HCT116 (cell line): ENCODE results near the gene FAM162A. TPM values are rescaled to one million over a fixed set of nuclear protein-coding genes. Genes with fewer than 3 reads are reported as not detected.

ENCODE experiments used
- ATAC-seq: fragments of 200-7000 bp; cut with Tn5 transposase; 2 replicates; pipeline ENCODE4 v1.9.1; 2020; ENCODE audit warnings: mild to moderate bottlenecking, moderate library complexity
- BruUV-seq: library from RNA; stranded (reverse); fragments of 400-500 nt; replicated peaks from 2 replicates; lab custom pipeline; 2021; lab: Mats Ljungman, UMichigan
- CTCF ChIA-PET: fragments of 300-600 bp; sonication (Branson Sonifier 250); formaldehyde crosslinking; loops from one replicate; lab custom pipeline; 2021; ENCODE audit warnings: antibody characterized with exemption; lab: Charles Lee
- POLR2A ChIA-PET: fragments of 300-600, 350-600 bp; sonication (Branson Sonifier 250); formaldehyde crosslinking; loops from one replicate; lab custom pipeline; 2021; ENCODE audit warnings: antibody characterized with exemption; lab: Charles Lee
- RAD21 ChIA-PET, 2 experiments: fragments of 300-600 bp; sonication (Branson Sonifier 250); formaldehyde crosslinking; loops; one replicate each; lab custom pipeline; 2023; ENCODE audit warnings: low total read pairs in 2 of 2; ENCODE audit not compliant: uncharacterized antibody in 2 of 2, unreplicated experiment in 2 of 2, low non-redundant PET in 1 of 2; lab: Charles Lee
- DNase-seq: peaks from one replicate; pipeline ENCODE4 v3.0.0-alpha.2; 2010; ENCODE audit warnings: low read depth, low spot score
- H2AFZ ChIP-seq: fragments of 200-600 bp; shearing (Covaris generic), sonication (generic); 2 replicates; pipeline ENCODE4 v1.6.1; 2017; ENCODE audit warnings: low read depth, mixed run types, mixed read lengths, antibody characterized with exemption, low read length; ENCODE audit not compliant: poor library complexity, severe bottlenecking
- H3K27ac ChIP-seq: 2 replicates; pipeline ENCODE4 v1.5.1; 2012; ENCODE audit warnings: low read depth, low read length
- H3K27me3 ChIP-seq: fragments of 200-600 bp; sonication (generic); 2 replicates; pipeline ENCODE4 v1.6.1; 2016; ENCODE audit warnings: mixed run types, low read length, mixed read lengths; ENCODE audit not compliant: insufficient read depth
- H3K36me3 ChIP-seq, 2 experiments: fragments of 200-500 bp in 1 of 2; fragments of 200-600 bp in 1 of 2; sonication (Bioruptor generic) in 1 of 2; sonication (generic) in 1 of 2; 2 replicates each; pipeline versions ENCODE4 v1.5.1 to v1.6.1; 2014 to 2016; ENCODE audit warnings: low read length in 2 of 2, inconsistent platforms in 1 of 2, mixed read lengths in 1 of 2, mixed run types in 1 of 2; ENCODE audit not compliant: insufficient read depth in 2 of 2, control insufficient read depth in 1 of 2
- H3K4me1 ChIP-seq, 2 experiments: fragments of 200-600 bp in 1 of 2; sonication (generic) in 1 of 2; 2 replicates each; pipeline versions ENCODE4 v1.5.1 to v1.6.1; 2012 to 2017; ENCODE audit warnings: low read length in 2 of 2, inconsistent platforms in 1 of 2, mild to moderate bottlenecking in 1 of 2, mixed read lengths in 1 of 2, mixed run types in 1 of 2, moderate library complexity in 1 of 2; ENCODE audit not compliant: insufficient read depth in 2 of 2, control insufficient read depth in 1 of 2
- H3K4me2 ChIP-seq: fragments of 200-600 bp; sonication (generic); 2 replicates; pipeline ENCODE4 v1.6.1; 2017; ENCODE audit warnings: mixed run types, low read length, mixed read lengths
- H3K4me3 ChIP-seq, 2 experiments: fragments of 200-600 bp in 1 of 2; sonication (generic) in 1 of 2; replicated peaks in 1 of 2; 2 replicates each; pipeline ENCODE4 v1.5.1; 2011 to 2016; ENCODE audit warnings: low read length in 2 of 2, control low read depth in 1 of 2, low read depth in 1 of 2, mild to moderate bottlenecking in 1 of 2, mixed read lengths in 1 of 2, mixed run types in 1 of 2
- H3K79me2 ChIP-seq: fragments of 200-600 bp; sonication (generic); 2 replicates; pipeline ENCODE4 v1.6.1; 2017; ENCODE audit warnings: mild to moderate bottlenecking, mixed run types, low read length, moderate library complexity, mixed read lengths; ENCODE audit not compliant: insufficient read depth
- H3K9ac ChIP-seq: fragments of 200-600 bp; sonication (generic); 2 replicates; pipeline ENCODE4 v1.6.1; 2016; ENCODE audit warnings: low read length, mixed read lengths
- H3K9me2 ChIP-seq: fragments of 200-600 bp; sonication (generic), shearing (Covaris generic); 2 replicates; pipeline ENCODE4 v1.6.1; 2017; ENCODE audit warnings: mixed run types, mild to moderate bottlenecking, moderate library complexity; ENCODE audit not compliant: insufficient read depth
- H3K9me3 ChIP-seq, 2 experiments: fragments of 200-500 bp in 1 of 2; fragments of 200-600 bp in 1 of 2; sonication (Bioruptor generic) in 1 of 2; sonication (generic) in 1 of 2; 2 replicates each; pipeline ENCODE4 v1.6.1; 2014 to 2017; ENCODE audit warnings: low read length in 2 of 2, mixed read lengths in 2 of 2, inconsistent platforms in 1 of 2, low read depth in 1 of 2, mild to moderate bottlenecking in 1 of 2, mixed run types in 1 of 2, moderate library complexity in 1 of 2; ENCODE audit not compliant: control insufficient read depth in 1 of 2, insufficient read depth in 1 of 2
- H4K20me1 ChIP-seq: fragments of 200-600 bp; sonication (generic), shearing (Covaris generic); 2 replicates; pipeline ENCODE4 v1.6.1; 2017; ENCODE audit warnings: mixed run types, mild to moderate bottlenecking, moderate library complexity; ENCODE audit not compliant: insufficient read depth
- CEBPB ChIP-seq: IDR thresholded peaks from 2 replicates; pipeline ENCODE4 v1.6.1; 2012; ENCODE audit warnings: low read depth
- EZH2phosphoT487 ChIP-seq: fragments of 200-600 bp; IDR thresholded peaks from 2 replicates; pipeline ENCODE4 v1.6.1; 2018; ENCODE audit warnings: antibody characterized with exemption, borderline replicate concordance
- POLR2AphosphoS5 ChIP-seq: IDR thresholded peaks from 2 replicates; pipeline ENCODE4 v1.6.1; 2011; ENCODE audit warnings: mild to moderate bottlenecking, low read depth, low read length, moderate library complexity
- SIN3A ChIP-seq: IDR thresholded peaks from 2 replicates; pipeline ENCODE4 v1.6.1; 2012; ENCODE audit warnings: low read depth
- SRF ChIP-seq: IDR thresholded peaks from 2 replicates; pipeline ENCODE4 v1.6.1; 2012; ENCODE audit warnings: low read depth
- TCF7L2 ChIP-seq: IDR thresholded peaks from 2 replicates; pipeline ENCODE4 v1.7.0; 2011; ENCODE audit warnings: borderline replicate concordance, inconsistent platforms; ENCODE audit not compliant: insufficient read depth, insufficient read length; ENCODE audit errors: extremely low read depth
- ZNF274 ChIP-seq: fragments of 200-500 bp; sonication (Bioruptor generic); IDR thresholded peaks from 2 replicates; pipeline ENCODE4 v1.6.1; 2014; ENCODE audit warnings: mild to moderate bottlenecking, low read depth, low read length, inconsistent platforms
- intact Hi-C: fragments of 100-400 bp; cut with micrococcal nuclease; formaldehyde crosslinking; loops from 2 replicates; pipeline ENCODE4 v1.10.0; 2022
- total RNA-seq: library from RNA; stranded (reverse); gene quantifications from one replicate; pipeline ENCODE4 v1.2.1, GENCODE V29; 2021; ENCODE audit not compliant: unreplicated experiment
- TF ChIP-seq, protein P1 (sequence below), 3 experiments: fragments of 200-600 bp in 1 of 3; sonication (generic) in 1 of 3; IDR thresholded peaks in 2 of 3; conservative IDR thresholded peaks in 1 of 3; 2 replicates each; pipeline ENCODE4 v1.5.1; 2012 to 2017; ENCODE audit warnings: low read depth in 2 of 3, low read length in 2 of 3, antibody characterized with exemption in 1 of 3, borderline replicate concordance in 1 of 3, control low read depth in 1 of 3, mild to moderate bottlenecking in 1 of 3, mixed read lengths in 1 of 3, mixed run types in 1 of 3, moderate library complexity in 1 of 3; ENCODE audit not compliant: insufficient read depth in 1 of 3
- TF ChIP-seq, protein P2 (sequence below): IDR thresholded peaks from 2 replicates; pipeline ENCODE4 v1.6.1; 2012
- TF ChIP-seq, protein P3 (sequence below): IDR thresholded peaks from 2 replicates; pipeline ENCODE4 v1.6.1; 2011; ENCODE audit warnings: mild to moderate bottlenecking, low read length, moderate library complexity; ENCODE audit not compliant: insufficient replicate concordance; ENCODE audit errors: extremely low read depth

FAM162A gene
- total RNA-seq, 1 experiment from 2014 or later = 74.1 TPM

DNA sequence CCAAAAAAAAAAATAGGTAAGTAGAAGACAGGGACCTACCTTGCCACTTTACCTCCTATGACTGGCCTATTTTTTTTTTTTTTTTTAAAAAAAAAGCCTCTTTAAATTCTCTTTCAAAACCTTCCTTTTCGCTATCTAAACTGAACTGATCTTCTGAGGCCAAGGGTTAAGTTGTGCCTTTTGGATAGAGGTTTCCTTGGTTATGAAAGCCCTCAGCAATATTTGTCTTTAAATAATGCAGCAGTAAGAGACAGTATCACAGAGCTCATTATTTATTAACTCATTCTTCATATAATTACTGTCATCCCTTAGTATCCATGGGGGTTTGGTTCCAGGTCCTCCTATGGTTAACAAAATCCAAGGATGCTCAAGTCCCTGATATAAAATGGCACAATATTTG, 9.9 kb upstream of the FAM162A start (continued):
- TF ChIP-seq, protein P1, sequence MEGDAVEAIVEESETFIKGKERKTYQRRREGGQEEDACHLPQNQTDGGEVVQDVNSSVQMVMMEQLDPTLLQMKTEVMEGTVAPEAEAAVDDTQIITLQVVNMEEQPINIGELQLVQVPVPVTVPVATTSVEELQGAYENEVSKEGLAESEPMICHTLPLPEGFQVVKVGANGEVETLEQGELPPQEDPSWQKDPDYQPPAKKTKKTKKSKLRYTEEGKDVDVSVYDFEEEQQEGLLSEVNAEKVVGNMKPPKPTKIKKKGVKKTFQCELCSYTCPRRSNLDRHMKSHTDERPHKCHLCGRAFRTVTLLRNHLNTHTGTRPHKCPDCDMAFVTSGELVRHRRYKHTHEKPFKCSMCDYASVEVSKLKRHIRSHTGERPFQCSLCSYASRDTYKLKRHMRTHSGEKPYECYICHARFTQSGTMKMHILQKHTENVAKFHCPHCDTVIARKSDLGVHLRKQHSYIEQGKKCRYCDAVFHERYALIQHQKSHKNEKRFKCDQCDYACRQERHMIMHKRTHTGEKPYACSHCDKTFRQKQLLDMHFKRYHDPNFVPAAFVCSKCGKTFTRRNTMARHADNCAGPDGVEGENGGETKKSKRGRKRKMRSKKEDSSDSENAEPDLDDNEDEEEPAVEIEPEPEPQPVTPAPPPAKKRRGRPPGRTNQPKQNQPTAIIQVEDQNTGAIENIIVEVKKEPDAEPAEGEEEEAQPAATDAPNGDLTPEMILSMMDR (IDR thresholded peaks at IDR 0.05 in 2 of 3, conservative IDR thresholded peaks at IDR 0.05 in 1 of 3; ENCODE audit: borderline replicate concordance in 1 of 3, insufficient read depth in 1 of 3, low read depth in 2 of 3, low read length in 2 of 3) = no peak
- TF ChIP-seq CEBPB (no peak), TCF7L2 (no peak), EZH2phosphoT487 (no peak)

DNA sequence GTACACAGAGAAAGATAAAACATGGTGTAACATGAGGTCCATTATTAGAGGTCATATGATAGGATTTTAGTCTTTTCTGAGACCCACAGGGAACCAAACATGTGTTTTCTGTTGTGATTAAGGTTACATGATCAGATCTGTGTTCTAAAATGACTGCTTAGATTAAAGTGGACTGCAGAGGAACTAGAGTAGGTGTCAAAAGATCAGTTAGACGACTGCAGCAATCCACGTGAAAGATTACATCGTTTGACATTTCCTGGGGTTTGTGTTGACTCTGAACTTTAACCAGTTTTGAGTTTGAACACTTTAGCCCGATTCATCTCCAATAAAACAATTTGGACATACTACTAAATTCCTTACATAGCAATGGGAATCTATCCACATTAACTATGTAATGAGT, 6.0 kb upstream of the FAM162A start:
- Histone ChIP-seq H3K36me3 (peaks cover 0 to 7% of the 10 kb centered on the region in 2 experiments; a peak in 1 of 4 replicates), H3K4me1 (peaks cover 2 to 7% of the 10 kb centered on the region in 2 experiments; a peak in 3 of 4 replicates), H3K27ac (no peak overlapping the region), H3K9ac (no peak overlapping the region), H3K4me2 (no peak overlapping the region), H3K79me2 (peaks cover 100% of the 10 kb centered on the region), H3K27me3 (no peaks in the 10 kb centered on the region), H3K4me3 (no peak overlapping the region), H3K9me2 (no peaks in the 10 kb centered on the region), H2AFZ (no peak overlapping the region), H3K9me3 (no peaks in the 10 kb centered on the region), H4K20me1 (no peaks in the 10 kb centered on the region)
- TF ChIP-seq, protein P1 (IDR thresholded peaks at IDR 0.05 in 2 of 3, conservative IDR thresholded peaks at IDR 0.05 in 1 of 3; ENCODE audit: borderline replicate concordance in 1 of 3, insufficient read depth in 1 of 3, low read depth in 2 of 3, low read length in 2 of 3) = no peak
- no peak for TF ChIP-seq POLR2AphosphoS5
- no peak for TF ChIP-seq SRF
- TF ChIP-seq, protein P2, sequence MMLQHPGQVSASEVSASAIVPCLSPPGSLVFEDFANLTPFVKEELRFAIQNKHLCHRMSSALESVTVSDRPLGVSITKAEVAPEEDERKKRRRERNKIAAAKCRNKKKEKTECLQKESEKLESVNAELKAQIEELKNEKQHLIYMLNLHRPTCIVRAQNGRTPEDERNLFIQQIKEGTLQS = no peak
- TF ChIP-seq, protein P3, sequence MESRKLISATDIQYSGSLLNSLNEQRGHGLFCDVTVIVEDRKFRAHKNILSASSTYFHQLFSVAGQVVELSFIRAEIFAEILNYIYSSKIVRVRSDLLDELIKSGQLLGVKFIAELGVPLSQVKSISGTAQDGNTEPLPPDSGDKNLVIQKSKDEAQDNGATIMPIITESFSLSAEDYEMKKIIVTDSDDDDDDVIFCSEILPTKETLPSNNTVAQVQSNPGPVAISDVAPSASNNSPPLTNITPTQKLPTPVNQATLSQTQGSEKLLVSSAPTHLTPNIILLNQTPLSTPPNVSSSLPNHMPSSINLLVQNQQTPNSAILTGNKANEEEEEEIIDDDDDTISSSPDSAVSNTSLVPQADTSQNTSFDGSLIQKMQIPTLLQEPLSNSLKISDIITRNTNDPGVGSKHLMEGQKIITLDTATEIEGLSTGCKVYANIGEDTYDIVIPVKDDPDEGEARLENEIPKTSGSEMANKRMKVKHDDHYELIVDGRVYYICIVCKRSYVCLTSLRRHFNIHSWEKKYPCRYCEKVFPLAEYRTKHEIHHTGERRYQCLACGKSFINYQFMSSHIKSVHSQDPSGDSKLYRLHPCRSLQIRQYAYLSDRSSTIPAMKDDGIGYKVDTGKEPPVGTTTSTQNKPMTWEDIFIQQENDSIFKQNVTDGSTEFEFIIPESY = no peak
- TF ChIP-seq CEBPB = no peak
- TF ChIP-seq ZNF274 = no peak
- no peak for TF ChIP-seq SIN3A
- no TSS peak for BruUV-seq
- DNase-seq (no peak), ATAC-seq (no peak)
- ChIA-PET RAD21 (no interaction called here), POLR2A (no interaction called here), CTCF (no interaction called here)
- intact Hi-C loops = no loop called here
